Endothelial cell of umbilical vein (primary cell): ENCODE data around the gene ACSS1. TPM values are rescaled to one million over a fixed set of nuclear protein-coding genes. Genes with fewer than 3 reads are reported as not detected.

ENCODE experiments used
- BruUV-seq: library from RNA; stranded (reverse); fragments of 400-500 nt; replicated peaks from 2 replicates; lab custom pipeline; 2021; lab: Mats Ljungman, UMichigan
- CTCF ChIA-PET: fragments of 300-600, 350-600 bp; sonication (Branson Sonifier 250); formaldehyde crosslinking; loops from one replicate; lab custom pipeline; 2021; ENCODE audit warnings: antibody characterized with exemption, inconsistent platforms; lab: Charles Lee
- POLR2A ChIA-PET: fragments of 300-600, 350-600 bp; sonication (Branson Sonifier 250); formaldehyde crosslinking; loops from one replicate; lab custom pipeline; 2021; ENCODE audit warnings: antibody characterized with exemption, inconsistent platforms; lab: Charles Lee
- DNase-seq: peaks from one replicate; pipeline ENCODE4 v3.0.0-alpha.2; 2011; ENCODE audit warnings: low read depth, low spot score
- FAIRE-seq: peaks from 2 replicates; lab custom pipeline; 2011; peaks lifted over from hg19 to GRCh38; lab: Jason Lieb, UNC
- H2AFZ ChIP-seq: 2 replicates; pipeline ENCODE4 v1.6.0; 2012; ENCODE audit warnings: low read depth, low read length, control low read depth, inconsistent platforms
- H3K27ac ChIP-seq: 2 replicates; pipeline ENCODE4 v1.5.1; 2011; ENCODE audit warnings: low read depth, mild to moderate bottlenecking, control low read depth, low read length, moderate library complexity; ENCODE audit not compliant: insufficient read depth
- H3K27me3 ChIP-seq, 2 experiments: 2 replicates each; pipeline versions ENCODE4 v1.6.0 to v1.6.1; 2011; ENCODE audit warnings: low read length in 2 of 2, mixed read lengths in 1 of 2; ENCODE audit not compliant: control insufficient read depth in 2 of 2, insufficient read depth in 2 of 2
- H3K36me3 ChIP-seq, 2 experiments: 2 replicates in 1 of 2; 3 replicates in 1 of 2; pipeline ENCODE4 v1.5.1; 2011; ENCODE audit warnings: low read length in 2 of 2, mild to moderate bottlenecking in 1 of 2, moderate library complexity in 1 of 2; ENCODE audit not compliant: control insufficient read depth in 2 of 2, insufficient read depth in 2 of 2; ENCODE audit errors: extremely low read depth in 1 of 2
- H3K4me1 ChIP-seq: 3 replicates; pipeline ENCODE4 v1.5.1; 2011; ENCODE audit warnings: mild to moderate bottlenecking, low read length; ENCODE audit not compliant: control insufficient read depth, insufficient read depth; ENCODE audit errors: extremely low read depth
- H3K4me2 ChIP-seq: 2 replicates; pipeline ENCODE4 v1.6.1; 2011; ENCODE audit warnings: low read length, control low read depth, mixed read lengths; ENCODE audit not compliant: insufficient read depth
- H3K4me3 ChIP-seq, 3 experiments: fragments of 200-600 bp in 1 of 3; sonication (generic), shearing (Covaris generic) in 1 of 3; replicated peaks in 1 of 3; 2 replicates each; pipeline ENCODE4 v1.5.1; 2011 to 2016; ENCODE audit warnings: control low read depth in 3 of 3, low read length in 3 of 3, mild to moderate bottlenecking in 2 of 3, inconsistent platforms in 1 of 3, low read depth in 1 of 3, moderate library complexity in 1 of 3; ENCODE audit not compliant: insufficient read depth in 1 of 3
- H3K79me2 ChIP-seq: 2 replicates; pipeline ENCODE4 v1.6.0; 2012; ENCODE audit warnings: low read length, inconsistent platforms; ENCODE audit not compliant: control insufficient read depth, insufficient read depth
- H3K9ac ChIP-seq: replicated peaks from 2 replicates; pipeline ENCODE3; 2011; ENCODE audit warnings: low read length, control low read depth; ENCODE audit not compliant: insufficient read depth; ENCODE audit errors: extremely low read depth
- H3K9me1 ChIP-seq: replicated peaks from 3 replicates; pipeline ENCODE4 v1.6.0; 2011; ENCODE audit warnings: mild to moderate bottlenecking, low read length; ENCODE audit not compliant: control insufficient read depth, insufficient read depth; ENCODE audit errors: extremely low read depth
- H3K9me3 ChIP-seq: replicated peaks from 2 replicates; pipeline ENCODE4 v1.5.1; 2012; ENCODE audit warnings: low read length, inconsistent platforms; ENCODE audit not compliant: control insufficient read depth, insufficient read depth
- H4K20me1 ChIP-seq: replicated peaks from 2 replicates; pipeline ENCODE3; 2011; ENCODE audit warnings: mild to moderate bottlenecking, low read length; ENCODE audit not compliant: control insufficient read depth, insufficient read depth; ENCODE audit errors: extremely low read depth
- CTCF ChIP-seq, 2 donors: IDR thresholded peaks; 1 replicate in 1 of 2; 2 replicates in 1 of 2; pipeline ENCODE4 v1.5.1; 2011; ENCODE audit warnings: low read length in 2 of 2, mild to moderate bottlenecking in 2 of 2, moderate library complexity in 2 of 2, control low read depth in 1 of 2, inconsistent platforms in 1 of 2, low read depth in 1 of 2; ENCODE audit not compliant: insufficient read depth in 1 of 2; ENCODE audit errors: extremely low read depth in 1 of 2
- EZH2 ChIP-seq: IDR thresholded peaks from 2 replicates; pipeline ENCODE4 v1.6.1; 2012; ENCODE audit warnings: borderline replicate concordance, low read depth, mild to moderate bottlenecking, moderate library complexity, low read length, inconsistent platforms; ENCODE audit not compliant: severe bottlenecking
- FOS ChIP-seq: IDR thresholded peaks from 2 replicates; pipeline ENCODE4 v1.6.1; 2011; ENCODE audit warnings: mild to moderate bottlenecking, low read length, moderate library complexity, borderline replicate concordance; ENCODE audit not compliant: insufficient read depth
- GATA2 ChIP-seq: IDR thresholded peaks from 2 replicates; pipeline ENCODE4 v1.7.0; 2011; ENCODE audit warnings: low read depth, mild to moderate bottlenecking, moderate library complexity, mixed read lengths, low read length; ENCODE audit not compliant: insufficient read length, insufficient read depth
- JUN ChIP-seq: IDR thresholded peaks from 2 replicates; pipeline ENCODE4 v1.6.1; 2011; ENCODE audit warnings: borderline replicate concordance, low read depth; ENCODE audit not compliant: insufficient read length, insufficient read depth
- MAX ChIP-seq: IDR thresholded peaks from 2 replicates; pipeline ENCODE4 v1.6.1; 2011; ENCODE audit not compliant: insufficient read depth, insufficient read length
- MYC ChIP-seq: IDR thresholded peaks from one replicate; pipeline ENCODE4 v1.6.1; 2011; ENCODE audit warnings: mild to moderate bottlenecking, low read depth, low read length
- POLR2A ChIP-seq: IDR thresholded peaks from 2 replicates; pipeline ENCODE4 v1.6.1; 2012; ENCODE audit warnings: low read depth, mild to moderate bottlenecking, control low read depth, low read length
- POLR2AphosphoS5 ChIP-seq: IDR thresholded peaks from 2 replicates; pipeline ENCODE4 v1.6.1; 2012; ENCODE audit warnings: low read depth, mild to moderate bottlenecking, control low read depth, low read length, moderate library complexity; ENCODE audit not compliant: insufficient read depth
- dilution Hi-C: fragments of 300-500 bp; cut with MboI; formaldehyde crosslinking; loops from one replicate; pipeline ENCODE4 v1.15.0; 2019; ENCODE audit warnings: low sequenced_read_pairs; ENCODE audit not compliant: extremely low pct_ligation_motif_present
- intact Hi-C: fragments of 100-400 bp; cut with micrococcal nuclease; formaldehyde crosslinking; loops from one replicate; pipeline ENCODE4 v1.10.0; 2022
- polyA plus RNA-seq, 4 experiments: library from polyadenylated mRNA; depleted of rRNA in 3 of 4; stranded (reverse) in 3 of 4; unstranded in 1 of 4; fragments of >200 nt; gene quantifications; 2 replicates each; pipeline versions ENCODE4 v1.2.1 to v1.2.3, GENCODE V29; 2011 to 2012; ENCODE audit warnings: missing spikeins in 1 of 4
- total RNA-seq: library from RNA; stranded (reverse); gene quantifications from 2 replicates; pipeline ENCODE4 v1.2.3, GENCODE V29; 2021

ACSS1 gene
- total and polyA plus RNA-seq, 2 donors (not counting 3 experiments of a cell fraction or from before 2014, with no cell fraction given), result 6.2 to 17.9 TPM

GRCh38 chr20:25088267-25088666, 30.3 kb upstream of the ACSS1 start:
- POLR2A ChIA-PET, result no interaction called here
- CTCF ChIA-PET, result no interaction called here
- Histone ChIP-seq H3K9me1 (no peaks in the 10 kb centered on the region), H3K27ac (no peak overlapping the region), H2AFZ (no peak overlapping the region), H3K9me3 (no peaks in the 10 kb centered on the region), H3K4me3 (no peak overlapping the region), H4K20me1 (no peaks in the 10 kb centered on the region), H3K27me3 (peaks cover 26 to 28% of the 10 kb centered on the region in 2 experiments), H3K4me1 (no peaks in the 10 kb centered on the region), H3K4me2 (no peak overlapping the region), H3K79me2 (no peaks in the 10 kb centered on the region), H3K36me3 (no peaks in the 10 kb centered on the region), H3K9ac (no peak overlapping the region)
- dilution Hi-C loops, result no loop called here
- intact Hi-C loops, result no loop called here
- TF ChIP-seq GATA2, result no peak
- no peak for TF ChIP-seq POLR2A
- no peak for TF ChIP-seq FOS
- TF ChIP-seq MYC, result no peak
- no peak for TF ChIP-seq MAX
- TF ChIP-seq EZH2, result no peak
- TF ChIP-seq JUN, result no peak
- TF ChIP-seq POLR2AphosphoS5, result no peak
- TF ChIP-seq CTCF (IDR thresholded peaks at IDR 0.05; ENCODE audit: extremely low read depth in 1 of 2, insufficient read depth in 1 of 2, low read depth in 1 of 2, low read length in 2 of 2), result no peak
- BruUV-seq, result no TSS peak
- no peak for FAIRE-seq
- DNase-seq, result no peak
